ENCODE results near the gene PRR7.
A peak's percentile ranks its signal among the peaks of the same experiment; 100 is the strongest.

The PRR7 gene

GRCh38 chr5:177423671-177424070 is 22.9 kb upstream of the PRR7 start:
- DNase-seq (ENCODE audit: low read depth) = no peak

GRCh38 chr5:177425196-177425800 is 21.3 kb upstream of the PRR7 start:
- DNase-seq (ENCODE audit: low read depth) = no peak

GRCh38 chr5:177425801-177426565 is 20.6 kb upstream of the PRR7 start:
- DNase-seq (ENCODE audit: low read depth) = peak; percentile 89

- no peak for DNase-seq (ENCODE audit: low read depth)
Observed at GRCh38 chr5:177426566-177427210, 19.9 kb upstream of the PRR7 start, which contains the start of gene GRK6. TSS of gene GRK6 (plus strand) at chr5:177426676. CDS start at chr5:177426846, 170 bp downstream.

DNA sequence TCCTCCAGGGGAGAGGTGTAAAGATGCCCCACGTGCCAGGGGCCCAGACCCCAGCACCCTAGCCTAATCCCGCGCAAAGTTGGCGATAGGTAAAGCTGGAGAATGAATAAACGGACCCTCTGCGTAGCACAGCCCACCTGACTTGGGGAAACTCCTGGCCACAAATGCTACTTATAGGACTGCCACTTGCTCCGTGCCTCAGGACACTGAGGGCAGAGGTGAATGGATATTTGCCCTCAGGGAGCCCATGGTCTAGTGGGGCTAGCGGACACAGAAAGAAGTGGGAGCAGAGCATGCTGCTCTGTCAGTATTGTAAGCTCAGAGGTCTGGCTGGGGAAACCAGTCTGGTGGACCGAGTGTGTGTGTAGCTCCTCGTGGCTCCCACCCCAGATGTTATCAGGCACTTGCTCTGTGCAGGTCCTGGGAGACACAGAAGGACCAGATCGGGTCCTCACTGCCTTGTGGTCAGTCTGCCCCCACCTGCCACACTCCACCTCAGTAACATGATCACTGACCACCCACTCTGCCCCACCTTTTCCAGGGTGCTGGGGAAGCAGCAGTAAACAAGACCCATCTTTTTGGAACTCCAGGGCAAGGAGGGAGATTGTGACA is 19.3 kb upstream of the PRR7 start:
- no peak for DNase-seq (ENCODE audit: low read depth)

DNA sequence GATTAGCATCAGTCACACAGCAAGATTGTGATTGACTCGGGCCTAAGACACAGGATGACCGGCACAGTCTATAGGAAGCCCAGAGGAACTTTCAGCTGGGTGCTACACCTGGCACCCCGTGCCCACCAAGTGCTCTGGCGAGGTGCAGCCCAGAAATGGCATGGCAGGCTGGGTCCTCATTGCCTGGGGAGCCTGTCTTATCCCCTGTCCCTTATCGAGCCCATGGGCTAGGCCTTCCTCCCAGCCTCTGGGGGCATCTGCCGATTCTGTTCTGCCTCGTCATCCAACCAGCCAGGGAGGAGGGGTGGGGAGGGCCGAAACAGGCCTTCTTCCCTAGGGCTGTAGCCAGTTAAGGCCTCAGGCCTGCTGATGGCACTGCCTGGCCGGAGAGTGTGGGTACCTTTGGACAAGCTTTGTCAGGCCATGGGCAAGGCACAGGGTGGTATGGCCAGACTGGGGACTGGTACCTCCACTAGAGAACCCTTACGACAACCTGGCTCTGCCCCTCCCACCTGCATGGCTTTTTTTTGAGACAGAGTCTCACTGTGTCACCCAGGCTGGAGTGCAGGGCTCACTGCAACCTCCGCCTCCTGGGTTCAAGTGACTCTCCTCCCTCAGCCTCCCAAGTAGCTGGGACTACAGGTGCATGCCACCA is 18.6 kb upstream of the PRR7 start:
- DNase-seq (ENCODE audit: low read depth) = no peak

DNA sequence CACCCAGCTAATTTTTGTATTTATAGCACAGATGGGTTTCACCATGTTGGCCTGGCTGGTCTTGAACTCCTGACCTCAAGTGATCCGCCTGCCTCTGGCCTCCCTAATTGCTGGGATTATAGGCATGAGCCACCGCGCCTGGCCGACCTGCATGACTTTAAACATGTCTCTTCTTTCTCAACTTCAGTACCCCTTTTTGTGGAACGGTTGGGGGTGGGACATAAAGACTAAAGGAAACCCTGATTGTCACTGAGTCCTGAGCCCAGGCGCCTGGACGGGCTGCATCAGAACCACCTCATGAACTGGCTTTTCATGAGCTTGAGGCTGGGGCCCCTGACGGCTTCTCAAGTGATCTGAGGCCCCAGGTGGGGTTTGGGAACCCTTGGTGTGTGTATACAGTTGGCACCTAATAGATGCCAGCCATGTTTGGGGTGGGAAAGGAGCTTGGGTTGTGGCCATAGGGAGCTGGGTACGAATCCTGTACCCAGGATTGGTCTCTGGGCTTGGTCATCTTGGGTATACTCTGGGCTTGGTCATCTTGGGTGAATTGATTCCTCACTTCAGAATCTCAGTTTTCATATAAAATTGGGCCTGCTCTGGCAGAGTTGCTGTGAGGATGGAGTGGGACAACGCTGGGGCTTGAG is 17.9 kb upstream of the PRR7 start:
- DNase-seq (ENCODE audit: low read depth) = no peak

GRCh38 chr5:177429248-177430040 is 17.2 kb upstream of the PRR7 start:
- DNase-seq (ENCODE audit: low read depth) = no peak

DNA sequence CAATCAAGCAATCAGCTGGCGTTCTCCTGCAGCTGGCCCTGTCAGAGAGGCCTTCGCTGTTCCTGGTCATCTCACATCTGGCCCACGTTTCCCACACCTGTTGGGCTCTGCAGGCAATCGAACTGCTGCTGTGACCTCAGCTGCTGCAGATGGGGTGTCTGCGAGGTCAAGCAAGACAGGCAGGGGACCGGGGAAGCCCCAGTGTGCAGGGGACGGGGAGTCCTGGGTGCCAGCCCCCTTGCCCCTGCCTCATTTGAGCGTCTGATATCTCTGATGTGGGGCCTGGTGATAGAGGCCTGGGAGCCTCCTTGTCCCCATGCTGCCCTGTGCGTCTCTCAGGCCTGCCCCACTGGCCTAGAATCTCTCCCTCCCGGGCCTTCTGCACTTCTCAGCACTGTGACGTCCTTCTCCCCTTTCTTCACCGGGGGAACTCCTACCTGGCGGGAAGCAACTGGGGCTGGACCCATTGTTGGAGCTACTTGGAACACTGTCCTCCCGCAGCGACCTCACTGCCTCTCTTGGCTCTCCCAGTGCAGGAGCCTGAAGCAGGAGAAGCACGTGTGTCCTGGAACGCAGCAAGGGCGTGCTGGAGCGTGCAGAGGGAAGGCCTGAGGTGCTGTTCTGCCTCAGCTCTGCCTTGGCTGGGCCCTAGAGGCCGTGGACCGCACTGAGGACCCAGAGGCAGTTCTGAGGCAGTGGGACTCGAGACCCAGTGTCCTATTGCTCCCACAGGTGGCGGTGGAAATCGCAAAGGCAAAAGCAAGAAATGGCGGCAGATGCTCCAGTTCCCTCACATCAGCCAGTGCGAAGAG is 16.3 kb upstream of the PRR7 start:
- DNase-seq (ENCODE audit: low read depth) = no peak

- no peak for DNase-seq (ENCODE audit: low read depth)
Observed at GRCh38 chr5:177430972-177431316, 15.7 kb upstream of the PRR7 start.

DNA sequence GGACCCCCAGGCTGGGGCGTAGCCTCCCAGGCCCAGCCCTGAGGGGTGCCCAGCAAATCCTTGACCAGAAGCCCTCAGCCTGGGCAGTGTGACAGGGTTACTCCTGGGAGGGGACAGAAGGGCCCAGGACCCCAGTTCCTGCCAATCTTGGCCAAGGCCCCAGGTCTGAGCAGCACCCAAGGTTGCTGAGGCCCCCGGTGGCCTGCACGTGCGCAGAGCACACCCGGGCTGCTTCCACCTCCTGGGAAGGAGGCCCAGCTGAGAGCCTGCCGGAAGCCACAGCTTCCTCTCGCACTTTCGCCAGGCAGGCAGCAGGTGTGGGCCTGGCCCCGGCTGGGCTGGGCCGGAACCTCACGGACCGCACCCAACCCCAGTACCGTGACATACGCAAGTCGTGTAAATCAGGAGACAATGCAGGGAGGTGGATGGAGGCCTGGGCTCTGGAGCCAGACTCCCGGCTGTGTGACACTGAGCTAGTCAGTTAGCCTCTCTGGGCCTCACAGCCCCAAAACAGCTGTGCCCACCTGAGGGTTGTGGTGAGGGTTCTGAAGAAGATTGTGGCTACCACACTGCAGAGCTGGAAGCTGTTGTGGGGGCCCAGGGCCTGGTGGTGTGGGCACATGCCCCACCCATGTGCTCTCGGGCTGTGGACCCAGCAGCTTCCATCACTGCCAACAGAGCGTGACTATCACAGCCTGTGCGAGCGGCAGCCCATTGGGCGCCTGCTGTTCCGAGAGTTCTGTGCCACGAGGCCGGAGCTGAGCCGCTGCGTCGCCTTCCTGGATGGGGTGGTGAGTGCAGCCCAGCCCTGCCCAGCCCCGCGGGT is 15.1 kb upstream of the PRR7 start:
- DNase-seq (ENCODE audit: low read depth) = no peak

- no peak for DNase-seq (ENCODE audit: low read depth)
Observed at GRCh38 chr5:177432143-177432838, 14.3 kb upstream of the PRR7 start.

DNA sequence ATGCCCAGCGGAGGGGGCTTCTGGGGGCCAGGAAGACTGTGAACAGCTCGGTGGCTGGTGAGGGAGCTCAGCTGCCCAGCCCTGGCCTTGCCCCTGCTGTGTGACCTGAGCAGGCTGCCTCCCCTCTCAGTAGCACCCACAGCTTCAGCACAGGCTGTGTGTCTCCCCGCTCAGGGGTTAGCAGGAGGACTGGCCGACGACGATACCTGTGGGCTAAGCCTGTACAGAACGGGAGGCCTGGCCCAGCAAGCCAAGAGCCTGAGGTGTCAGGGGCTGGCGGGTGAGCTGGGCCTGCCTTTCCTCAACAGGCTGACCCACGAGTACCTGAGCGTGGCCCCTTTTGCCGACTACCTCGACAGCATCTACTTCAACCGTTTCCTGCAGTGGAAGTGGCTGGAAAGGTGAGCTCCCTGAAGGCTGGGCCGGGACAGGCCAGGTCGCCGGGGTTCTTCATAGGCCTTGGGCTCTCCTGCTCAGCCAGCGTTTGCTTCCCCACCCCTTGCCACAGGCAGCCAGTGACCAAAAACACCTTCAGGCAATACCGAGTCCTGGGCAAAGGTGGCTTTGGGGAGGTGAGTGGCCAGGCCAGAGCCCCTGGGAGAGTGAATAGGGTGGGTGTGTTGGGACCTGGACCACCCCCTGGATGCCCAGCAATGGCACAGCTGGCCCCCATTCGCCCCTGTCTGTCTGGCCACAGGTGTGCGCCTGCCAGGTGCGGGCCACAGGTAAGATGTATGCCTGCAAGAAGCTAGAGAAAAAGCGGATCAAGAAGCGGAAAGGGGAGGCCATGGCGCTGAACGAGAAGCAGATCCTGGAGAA is 13.6 kb upstream of the PRR7 start:
- no peak for DNase-seq (ENCODE audit: low read depth)

GRCh38 chr5:177433658-177434217 is 12.9 kb upstream of the PRR7 start:
- no peak for DNase-seq (ENCODE audit: low read depth)

DNA sequence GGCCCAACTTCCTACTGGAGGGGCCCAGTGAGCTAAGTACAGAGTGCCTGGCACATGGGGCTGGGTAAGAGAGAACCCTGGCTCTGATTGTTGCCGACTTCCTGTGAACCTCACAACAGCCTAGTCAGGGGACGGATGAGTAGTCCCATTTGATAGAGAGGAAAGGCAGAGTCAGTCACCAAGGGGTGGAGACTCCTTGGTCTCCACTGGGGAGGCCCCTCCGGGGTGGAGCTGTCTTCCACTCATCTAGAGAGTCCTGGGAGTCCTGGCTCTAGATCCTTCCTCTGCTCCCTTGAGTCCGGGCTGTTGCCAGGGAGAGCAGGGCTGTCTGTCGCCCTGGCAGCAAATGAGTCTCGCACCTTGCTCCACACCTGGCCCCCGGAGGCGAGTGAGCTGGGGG is 12.2 kb upstream of the PRR7 start:
- no peak for DNase-seq (ENCODE audit: low read depth)

- DNase-seq (ENCODE audit: low read depth) = no peak
Observed at GRCh38 chr5:177434942-177435738, 11.5 kb upstream of the PRR7 start.

All from stimulated activated CD8-positive, alpha-beta memory T cell treated with anti-CD3 and anti-CD28 coated beads, Interleukin-15, amount 100 ng/mL, for 24 hours (primary cell).